Measurements from ENCODE around the gene MIOX. TPM values are rescaled to one million over a fixed set of nuclear protein-coding genes. Genes with fewer than 3 reads are reported as not detected.

MIOX gene
- total and polyA plus RNA-seq, 2 of the 13 experiments (the other 11 are each of a cell fraction or from before 2014, with no cell fraction given) = 1.5 to 2.9 TPM

DNA sequence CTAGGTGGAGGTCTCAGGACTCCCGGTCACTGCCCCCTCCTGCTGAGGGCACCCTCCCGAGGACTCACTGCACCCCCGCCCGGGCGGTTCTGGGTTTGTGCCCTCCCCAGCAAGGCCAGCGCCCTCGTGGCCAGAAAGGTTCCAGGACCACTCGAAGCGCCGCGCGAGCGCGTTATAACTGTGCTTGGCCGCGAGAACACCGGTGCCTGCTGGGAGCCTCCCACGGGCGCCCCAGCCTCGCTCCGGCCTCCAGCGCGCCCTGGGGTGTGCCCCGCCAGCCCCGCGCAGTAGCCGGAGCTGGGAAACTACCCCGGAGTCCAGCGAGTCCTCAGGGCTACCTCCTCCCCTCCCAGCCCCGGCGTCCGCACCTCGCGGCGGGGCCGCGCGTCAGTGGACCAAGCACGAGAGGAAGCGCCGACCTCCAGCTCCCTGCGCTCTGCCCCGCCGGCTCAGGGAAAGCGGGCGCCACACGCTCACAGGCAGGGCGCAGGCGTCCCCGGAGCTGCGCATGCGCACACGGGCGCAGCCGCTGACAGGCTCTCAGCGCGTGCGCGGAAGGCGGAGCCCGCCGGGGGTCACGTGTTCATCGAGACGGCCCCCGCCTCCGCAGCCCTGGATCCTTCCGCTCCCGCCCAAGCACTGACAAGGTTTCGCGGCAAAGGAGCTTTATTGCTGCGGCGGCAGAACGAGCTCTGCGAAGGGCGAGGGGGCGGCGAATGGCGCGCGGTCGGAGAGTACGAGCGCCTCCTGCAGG lies 38.6 kb downstream of the MIOX start, which contains the start of gene SCO2 (continued):
- TF ChIP-seq MEIS1 (CRISPR knock-in tag; IDR thresholded peaks at IDR 0.05; ENCODE audit: borderline replicate concordance) (peak; percentile 42; the same call in 1 of the 2 replicates), ZNF678 (CRISPR knock-in tag; IDR thresholded peaks at IDR 0.05) (no peak), HOXA7 (CRISPR knock-in tag; IDR thresholded peaks at IDR 0.05) (no peak), ZNF781 (CRISPR knock-in tag; IDR thresholded peaks at IDR 0.05; ENCODE audit: borderline replicate concordance, not compliant biosample characterization) (no peak), KDM3A (CRISPR knock-in tag; IDR thresholded peaks at IDR 0.05; ENCODE audit: low read depth) (0 out of 2 replicates have a peak, but pooled peaks have one; percentile 14), NAIF1 (CRISPR knock-in tag; IDR thresholded peaks at IDR 0.05; ENCODE audit: borderline replicate concordance) (no peak), ZNF496 (CRISPR knock-in tag; IDR thresholded peaks at IDR 0.05; ENCODE audit: insufficient replicate concordance) (no peak), ZSCAN9 (CRISPR knock-in tag; IDR thresholded peaks at IDR 0.05; ENCODE audit: borderline replicate concordance) (peak; percentile 45; the same call in 1 of the 2 replicates), ZNF160 (CRISPR knock-in tag; IDR thresholded peaks at IDR 0.05) (no peak; the same call in 1 of the 2 replicates), ZNF12 (CRISPR knock-in tag; IDR thresholded peaks at IDR 0.05) (peak; percentile 74; the same call in 1 of the 2 replicates), AGO1 (IDR thresholded peaks at IDR 0.05; ENCODE audit: low read depth, low read length, poor library complexity, severe bottlenecking) (peak; percentile 94), HDAC1 (CRISPR knock-in tag; IDR thresholded peaks at IDR 0.05) (peak; percentile 76; the same call in 1 of the 2 replicates), ZNF703 (CRISPR knock-in tag; IDR thresholded peaks at IDR 0.05; ENCODE audit: borderline replicate concordance) (0 out of 2 replicates have a peak, but pooled peaks have one; percentile 64), TCF7L2 (IDR thresholded peaks at IDR 0.05; ENCODE audit: low read depth, low read length) (no peak), ZFX (CRISPR knock-in tag; IDR thresholded peaks at IDR 0.05; ENCODE audit: low read depth) (peak; percentile 81), PRMT3 (CRISPR knock-in tag; IDR thresholded peaks at IDR 0.05; ENCODE audit: borderline replicate concordance, low read depth) (0 out of 2 replicates have a peak, but pooled peaks have one; percentile 11), NCOA1 (CRISPR knock-in tag; IDR thresholded peaks at IDR 0.05) (peak; percentile 52)
- TF ChIP-seq, protein P1, sequence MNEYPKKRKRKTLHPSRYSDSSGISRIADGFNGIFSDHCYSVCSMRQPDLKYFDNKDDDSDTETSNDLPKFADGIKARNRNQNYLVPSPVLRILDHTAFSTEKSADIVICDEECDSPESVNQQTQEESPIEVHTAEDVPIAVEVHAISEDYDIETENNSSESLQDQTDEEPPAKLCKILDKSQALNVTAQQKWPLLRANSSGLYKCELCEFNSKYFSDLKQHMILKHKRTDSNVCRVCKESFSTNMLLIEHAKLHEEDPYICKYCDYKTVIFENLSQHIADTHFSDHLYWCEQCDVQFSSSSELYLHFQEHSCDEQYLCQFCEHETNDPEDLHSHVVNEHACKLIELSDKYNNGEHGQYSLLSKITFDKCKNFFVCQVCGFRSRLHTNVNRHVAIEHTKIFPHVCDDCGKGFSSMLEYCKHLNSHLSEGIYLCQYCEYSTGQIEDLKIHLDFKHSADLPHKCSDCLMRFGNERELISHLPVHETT (CRISPR knock-in tag; conservative IDR thresholded peaks at IDR 0.05) = peak; percentile 80
- TF ChIP-seq, protein P2, sequence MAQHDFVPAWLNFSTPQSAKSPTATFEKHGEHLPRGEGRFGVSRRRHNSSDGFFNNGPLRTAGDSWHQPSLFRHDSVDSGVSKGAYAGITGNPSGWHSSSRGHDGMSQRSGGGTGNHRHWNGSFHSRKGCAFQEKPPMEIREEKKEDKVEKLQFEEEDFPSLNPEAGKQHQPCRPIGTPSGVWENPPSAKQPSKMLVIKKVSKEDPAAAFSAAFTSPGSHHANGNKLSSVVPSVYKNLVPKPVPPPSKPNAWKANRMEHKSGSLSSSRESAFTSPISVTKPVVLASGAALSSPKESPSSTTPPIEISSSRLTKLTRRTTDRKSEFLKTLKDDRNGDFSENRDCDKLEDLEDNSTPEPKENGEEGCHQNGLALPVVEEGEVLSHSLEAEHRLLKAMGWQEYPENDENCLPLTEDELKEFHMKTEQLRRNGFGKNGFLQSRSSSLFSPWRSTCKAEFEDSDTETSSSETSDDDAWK (CRISPR knock-in tag; IDR thresholded peaks at IDR 0.05) = no peak
- TF ChIP-seq, protein P3, sequence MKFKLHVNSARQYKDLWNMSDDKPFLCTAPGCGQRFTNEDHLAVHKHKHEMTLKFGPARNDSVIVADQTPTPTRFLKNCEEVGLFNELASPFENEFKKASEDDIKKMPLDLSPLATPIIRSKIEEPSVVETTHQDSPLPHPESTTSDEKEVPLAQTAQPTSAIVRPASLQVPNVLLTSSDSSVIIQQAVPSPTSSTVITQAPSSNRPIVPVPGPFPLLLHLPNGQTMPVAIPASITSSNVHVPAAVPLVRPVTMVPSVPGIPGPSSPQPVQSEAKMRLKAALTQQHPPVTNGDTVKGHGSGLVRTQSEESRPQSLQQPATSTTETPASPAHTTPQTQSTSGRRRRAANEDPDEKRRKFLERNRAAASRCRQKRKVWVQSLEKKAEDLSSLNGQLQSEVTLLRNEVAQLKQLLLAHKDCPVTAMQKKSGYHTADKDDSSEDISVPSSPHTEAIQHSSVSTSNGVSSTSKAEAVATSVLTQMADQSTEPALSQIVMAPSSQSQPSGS (CRISPR knock-in tag; IDR thresholded peaks at IDR 0.05) = peak; percentile 59; the same call in 1 of the 2 replicates
- TF ChIP-seq, protein P4, sequence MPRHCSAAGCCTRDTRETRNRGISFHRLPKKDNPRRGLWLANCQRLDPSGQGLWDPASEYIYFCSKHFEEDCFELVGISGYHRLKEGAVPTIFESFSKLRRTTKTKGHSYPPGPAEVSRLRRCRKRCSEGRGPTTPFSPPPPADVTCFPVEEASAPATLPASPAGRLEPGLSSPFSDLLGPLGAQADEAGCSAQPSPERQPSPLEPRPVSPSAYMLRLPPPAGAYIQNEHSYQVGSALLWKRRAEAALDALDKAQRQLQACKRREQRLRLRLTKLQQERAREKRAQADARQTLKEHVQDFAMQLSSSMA (CRISPR knock-in tag; IDR thresholded peaks at IDR 0.05) = no peak
- TF ChIP-seq, protein P5, sequence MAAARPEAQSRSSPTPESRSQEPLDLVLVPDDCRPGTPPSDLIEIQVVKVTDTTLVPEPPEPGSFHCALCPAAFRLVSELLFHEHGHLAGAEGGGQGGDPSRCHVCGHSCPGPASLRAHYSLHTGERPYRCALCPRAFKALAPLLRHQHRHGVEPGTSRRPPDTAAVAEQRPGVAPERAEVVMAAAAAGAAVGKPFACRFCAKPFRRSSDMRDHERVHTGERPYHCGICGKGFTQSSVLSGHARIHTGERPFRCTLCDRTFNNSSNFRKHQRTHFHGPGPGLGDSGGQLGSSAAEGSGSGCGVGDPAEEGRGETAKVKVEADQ (CRISPR knock-in tag; IDR thresholded peaks at IDR 0.05; ENCODE audit: borderline replicate concordance) = no peak; the same call in 1 of the 2 replicates
- TF ChIP-seq, protein P6, sequence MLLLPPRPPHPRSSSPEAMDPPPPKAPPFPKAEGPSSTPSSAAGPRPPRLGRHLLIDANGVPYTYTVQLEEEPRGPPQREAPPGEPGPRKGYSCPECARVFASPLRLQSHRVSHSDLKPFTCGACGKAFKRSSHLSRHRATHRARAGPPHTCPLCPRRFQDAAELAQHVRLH (CRISPR knock-in tag; IDR thresholded peaks at IDR 0.05; ENCODE audit: borderline replicate concordance, low read depth) = peak; percentile 64; the same call in 1 of the 2 replicates
